H9 (cell line): ENCODE data around the gene CEP170B. TPM values are rescaled to one million over a fixed set of nuclear protein-coding genes. Genes with fewer than 3 reads are reported as not detected.

ENCODE experiments used
- DNase-seq: peaks from one replicate; pipeline ENCODE4 v3.0.0-alpha.2; 2017
- H2AFZ ChIP-seq: one replicate; pipeline ENCODE4 v1.6.1; 2013; ENCODE audit warnings: mild to moderate bottlenecking, low read length, control low read depth, moderate library complexity
- H2AK5ac ChIP-seq: 2 replicates; pipeline ENCODE4 v1.6.1; 2013; ENCODE audit warnings: low read length, control low read depth, mixed read lengths; ENCODE audit not compliant: insufficient read length
- H2BK120ac ChIP-seq: one replicate; pipeline ENCODE4 v1.6.1; 2013; ENCODE audit warnings: low read depth, mild to moderate bottlenecking, low read length, control low read depth, inconsistent platforms; ENCODE audit not compliant: poor library complexity, severe bottlenecking
- H2BK12ac ChIP-seq: 2 replicates; pipeline ENCODE4 v1.6.1; 2013; ENCODE audit warnings: low read length, control low read depth, mixed read lengths, low read depth; ENCODE audit not compliant: insufficient read length
- H2BK15ac ChIP-seq: 2 replicates; pipeline ENCODE4 v1.6.1; 2013; ENCODE audit warnings: low read depth, low read length, control low read depth
- H2BK20ac ChIP-seq: one replicate; pipeline ENCODE4 v1.6.1; 2013; ENCODE audit warnings: low read depth, mild to moderate bottlenecking, low read length, control low read depth, inconsistent platforms; ENCODE audit not compliant: poor library complexity, severe bottlenecking
- H2BK5ac ChIP-seq: 2 replicates; pipeline ENCODE4 v1.6.1; 2013; ENCODE audit warnings: low read length, control low read depth, mixed read lengths; ENCODE audit not compliant: insufficient read length
- H3K14ac ChIP-seq: 2 replicates; pipeline ENCODE4 v1.6.1; 2013; ENCODE audit warnings: low read length, control low read depth; ENCODE audit not compliant: insufficient read depth
- H3K18ac ChIP-seq: 2 replicates; pipeline ENCODE4 v1.6.1; 2013; ENCODE audit warnings: low read depth, mild to moderate bottlenecking, mixed read lengths, low read length, control low read depth; ENCODE audit not compliant: insufficient read length
- H3K23ac ChIP-seq: 2 replicates; pipeline ENCODE4 v1.6.1; 2013; ENCODE audit warnings: low read length, control low read depth, mixed read lengths, low read depth; ENCODE audit not compliant: insufficient read length
- H3K23me2 ChIP-seq: 2 replicates; pipeline ENCODE4 v1.6.1; 2013; ENCODE audit warnings: low read depth, mild to moderate bottlenecking, mixed read lengths, low read length, control low read depth; ENCODE audit not compliant: insufficient read length, poor library complexity, severe bottlenecking
- H3K27ac ChIP-seq: 2 replicates; pipeline ENCODE4 v1.5.1; 2013; ENCODE audit warnings: low read length, control low read depth, mixed read lengths, low read depth; ENCODE audit not compliant: insufficient read length
- H3K27me3 ChIP-seq: 2 replicates; pipeline ENCODE4 v1.6.1; 2013; ENCODE audit warnings: low read length, control low read depth, inconsistent platforms; ENCODE audit not compliant: insufficient read depth
- H3K4ac ChIP-seq: 2 replicates; pipeline ENCODE4 v1.6.1; 2013; ENCODE audit warnings: low read depth, mild to moderate bottlenecking, control low read depth, inconsistent platforms, low read length, moderate library complexity
- H3K4me1 ChIP-seq: 2 replicates; pipeline ENCODE4 v1.6.1; 2013; ENCODE audit warnings: low read length, control low read depth, inconsistent platforms; ENCODE audit not compliant: insufficient read depth
- H3K4me2 ChIP-seq: 2 replicates; pipeline ENCODE4 v1.6.1; 2013; ENCODE audit warnings: low read length, control low read depth, mixed read lengths; ENCODE audit not compliant: insufficient read length, insufficient read depth
- H3K56ac ChIP-seq: 2 replicates; pipeline ENCODE4 v1.6.1; 2013; ENCODE audit warnings: low read depth, mild to moderate bottlenecking, mixed read lengths, low read length, control low read depth; ENCODE audit not compliant: insufficient read length
- H3K79me1 ChIP-seq: 2 replicates; pipeline ENCODE4 v1.6.1; 2013; ENCODE audit warnings: low read depth, mild to moderate bottlenecking, moderate library complexity, low read length, control low read depth, inconsistent platforms; ENCODE audit not compliant: insufficient read depth, poor library complexity, severe bottlenecking
- H3K79me2 ChIP-seq: 2 replicates; pipeline ENCODE4 v1.6.1; 2013; ENCODE audit warnings: low read length, control low read depth, inconsistent platforms; ENCODE audit not compliant: insufficient read depth
- H3K9ac ChIP-seq: 2 replicates; pipeline ENCODE4 v1.6.1; 2013; ENCODE audit warnings: low read length, control low read depth, mixed read lengths; ENCODE audit not compliant: insufficient read length; ENCODE audit errors: extremely low read depth
- H3K9me3 ChIP-seq: one replicate; pipeline ENCODE4 v1.6.1; 2013; ENCODE audit warnings: low read depth, low read length, inconsistent platforms; ENCODE audit not compliant: control insufficient read depth
- H3T11ph ChIP-seq: one replicate; pipeline ENCODE4 v1.6.1; 2013; ENCODE audit warnings: mild to moderate bottlenecking, low read length, control low read depth, inconsistent platforms
- H4K20me1 ChIP-seq: one replicate; pipeline ENCODE4 v1.6.1; 2013; ENCODE audit not compliant: control insufficient read depth, insufficient read length, insufficient read depth
- H4K5ac ChIP-seq: 2 replicates; pipeline ENCODE4 v1.6.1; 2013; ENCODE audit warnings: low read depth, mild to moderate bottlenecking, mixed read lengths, low read length, control low read depth; ENCODE audit not compliant: insufficient read length
- H4K8ac ChIP-seq: replicated peaks from 2 replicates; pipeline ENCODE4 v1.6.1; 2013; ENCODE audit warnings: low read length, control low read depth, mixed read lengths, low read depth; ENCODE audit not compliant: insufficient read length
- H4K91ac ChIP-seq: 2 replicates; pipeline ENCODE4 v1.6.1; 2013; ENCODE audit warnings: low read depth, mild to moderate bottlenecking, moderate library complexity, mixed read lengths, low read length, control low read depth; ENCODE audit not compliant: insufficient read length
- H3K27ac Mint-ChIP-seq, 3 experiments: 2 replicates in 2 of 3; 3 replicates in 1 of 3; pipeline ENCODE4 v1.8.0; 2020 to 2021; ENCODE audit warnings: mixed read lengths in 3 of 3, mild to moderate bottlenecking in 1 of 3, moderate library complexity in 1 of 3
- H3K27me3 Mint-ChIP-seq: 2 replicates; pipeline ENCODE4 v1.8.0; 2021; ENCODE audit warnings: low read depth, mild to moderate bottlenecking, moderate library complexity, mixed read lengths
- H3K36me3 Mint-ChIP-seq, 3 experiments: 2 replicates in 2 of 3; 3 replicates in 1 of 3; pipeline ENCODE4 v1.8.0; 2020 to 2021; ENCODE audit warnings: low read depth in 3 of 3, mixed read lengths in 3 of 3; ENCODE audit not compliant: insufficient read depth in 1 of 3
- H3K4me1 Mint-ChIP-seq, 2 experiments: 2 replicates each; pipeline ENCODE4 v1.8.0; 2020; ENCODE audit warnings: mixed read lengths in 2 of 2
- H3K4me3 Mint-ChIP-seq, 2 experiments: 2 replicates in 1 of 2; 3 replicates in 1 of 2; pipeline ENCODE4 v1.8.0; 2020 to 2021; ENCODE audit warnings: mild to moderate bottlenecking in 2 of 2, mixed read lengths in 2 of 2, moderate library complexity in 1 of 2
- H3K9me3 Mint-ChIP-seq, 2 experiments: 2 replicates in 1 of 2; 3 replicates in 1 of 2; pipeline ENCODE4 v1.8.0; 2020; ENCODE audit warnings: mild to moderate bottlenecking in 2 of 2, mixed read lengths in 2 of 2, moderate library complexity in 1 of 2
- CTCF ChIP-seq: fragments of 200-600 bp; sonication (generic); conservative IDR thresholded peaks from 3 replicates; pipeline ENCODE4 v1.8.0; 2021; ENCODE audit warnings: antibody characterized with exemption, mild to moderate bottlenecking
- WGBS: extraction: QIAGEN DNeasy Blood & Tissue Kit; methylation state at CpG from one replicate; pipeline ENCODE4 v1.1.7; 2013; ENCODE audit warnings: missing lambda C conversion rate, low lambda C conversion rate, mixed read lengths; ENCODE audit not compliant: insufficient read length; ENCODE audit errors: extremely low coverage; 5-methylcytosine and 5-hydroxymethylcytosine counted together
- total RNA-seq: library from RNA; stranded (reverse); gene quantifications from 2 replicates; pipeline ENCODE4 v1.2.1, GENCODE V29; 2021

Gene CEP170B
- total RNA-seq, 1 experiment from 2014 or later, result 28.8 TPM

GRCh38 chr14:104870368-104871144, 5.5 kb downstream of the CEP170B start:
- H3K56ac ChIP-seq, result no peak overlapping the region
- H3K27me3 Mint-ChIP-seq, result no peaks in the 10 kb centered on the region; the same call in 1 of the 2 replicates
- no peak overlapping the region for H2BK5ac ChIP-seq
- no peak overlapping the region for H3K4me3 Mint-ChIP-seq
- H3T11ph ChIP-seq, result no peak overlapping the region
- no peak overlapping the region for H3K18ac ChIP-seq
- H4K5ac ChIP-seq, result no peak overlapping the region
- no peak overlapping the region for H4K8ac ChIP-seq
- H3K36me3 Mint-ChIP-seq, result peaks cover 0 to 1% (median 0%) of the 10 kb centered on the region in 3 experiments; a peak in 1 of 7 replicates
- no peaks in the 10 kb centered on the region for H3K79me1 ChIP-seq
- peak; percentile 61 for DNase-seq
- no peak overlapping the region for H3K9ac ChIP-seq
- H3K9me3 Mint-ChIP-seq, result no peaks in the 10 kb centered on the region; a peak in 2 of 5 replicates
- H4K91ac ChIP-seq, result no peak overlapping the region
- no peak overlapping the region for H3K4me2 ChIP-seq
- peaks cover 10 to 27% of the 10 kb centered on the region in 2 experiments for H3K4me1 Mint-ChIP-seq
- H3K27ac Mint-ChIP-seq, result no peak overlapping the region
- H2BK120ac ChIP-seq, result no peak overlapping the region
- no peak overlapping the region for H3K23ac ChIP-seq
- no peaks in the 10 kb centered on the region for H4K20me1 ChIP-seq
- H3K4ac ChIP-seq, result no peak overlapping the region
- no peak overlapping the region for H3K27ac ChIP-seq
- no peak overlapping the region for H2AK5ac ChIP-seq
- H3K79me2 ChIP-seq, result peaks cover 5% of the 10 kb centered on the region; the same call in 1 of the 2 replicates
- H2AFZ ChIP-seq, result no peak overlapping the region
- no peaks in the 10 kb centered on the region; the same call in 1 of the 2 replicates for H3K4me1 ChIP-seq
- peaks cover 10% of the 10 kb centered on the region for H3K23me2 ChIP-seq
- peak; percentile 67 for TF ChIP-seq CTCF
- no peaks in the 10 kb centered on the region for H3K27me3 ChIP-seq
- H3K14ac ChIP-seq, result no peak overlapping the region
- H2BK12ac ChIP-seq, result no peak overlapping the region
- no peak overlapping the region for H2BK20ac ChIP-seq
- H3K9me3 ChIP-seq, result no peaks in the 10 kb centered on the region
- no CpG with 5 or more reads among the region's 21 CpGs for WGBS
- no peak overlapping the region for H2BK15ac ChIP-seq
